Stimulated activated CD8-positive, alpha-beta memory T cell treated with anti-CD3 and anti-CD28 coated beads, Interleukin-12 subunit alpha, Interleukin-12 subunit beta, amount 100 ng/mL, for 24 hours (primary cell): ENCODE data around the gene FCMR.

ENCODE experiments used
- DNase-seq: peaks from one replicate; pipeline ENCODE4 v3.0.0-alpha.2; 2020; ENCODE audit errors: extremely low read depth

The FCMR gene

DNA sequence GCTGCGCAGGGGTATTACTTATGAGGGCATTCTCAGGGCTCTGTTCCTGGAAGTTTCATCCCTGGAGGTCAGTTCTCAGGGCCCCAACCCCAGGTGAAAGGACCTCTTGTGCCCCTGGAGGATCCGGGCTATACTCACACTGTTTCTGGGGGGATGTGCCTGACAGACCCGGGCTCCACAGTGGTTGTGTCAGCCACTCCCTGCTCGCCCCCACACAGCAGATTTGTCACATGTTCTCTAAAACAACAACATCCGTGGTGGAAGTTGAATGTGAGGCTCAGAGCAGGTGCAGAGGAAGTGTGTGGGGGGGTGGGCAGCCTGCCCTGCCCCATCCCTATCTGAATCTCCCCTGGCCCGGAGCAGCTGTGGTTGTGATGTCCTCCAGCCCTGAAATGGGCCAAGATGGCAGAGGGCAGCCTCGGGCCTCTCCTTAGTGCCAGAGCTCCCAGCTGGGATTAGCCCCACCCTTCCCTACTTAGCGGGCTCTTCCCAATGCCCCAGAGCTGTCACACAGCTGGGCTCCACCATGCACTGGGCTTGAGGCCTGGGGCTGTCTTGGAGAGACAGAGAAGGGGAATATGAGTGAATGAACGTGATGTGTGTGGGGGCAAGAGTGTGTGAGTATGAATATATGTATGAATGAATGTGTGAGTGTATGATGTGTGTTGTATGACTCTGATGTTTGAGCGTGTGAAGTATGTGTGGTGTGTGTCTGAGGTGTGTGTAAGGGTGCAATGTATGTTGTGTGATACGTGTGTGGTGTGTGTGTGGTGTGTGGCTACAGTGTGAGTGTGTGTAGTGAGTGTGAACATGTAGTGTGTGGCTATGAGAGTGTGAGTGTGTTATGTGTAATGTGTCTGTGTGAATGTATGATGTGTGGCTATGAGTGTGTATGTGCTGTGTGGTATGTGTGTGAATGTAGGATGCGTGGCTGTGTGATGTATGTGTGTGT is 1.5 kb upstream of the FCMR start:
- peak; percentile 49 for DNase-seq

DNA sequence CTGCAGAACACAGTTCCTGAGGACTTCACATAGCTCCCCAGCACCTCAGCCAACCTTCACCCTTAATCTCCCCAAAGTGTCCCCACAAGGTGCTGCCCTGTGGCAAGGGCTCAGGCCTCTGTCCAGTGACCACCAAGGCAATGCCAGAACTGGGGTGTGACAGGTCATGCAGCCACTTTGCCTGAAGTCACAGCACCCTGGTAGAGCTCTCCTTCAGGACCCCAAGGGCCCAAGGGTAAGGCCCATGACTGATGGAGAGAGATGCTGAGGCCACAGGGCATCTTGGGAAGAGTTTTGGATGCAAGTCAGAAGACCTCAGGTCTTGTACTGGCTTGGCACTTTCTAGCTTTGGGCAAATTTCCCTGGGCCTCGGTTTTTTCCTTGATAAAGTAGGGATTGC is 783 bp upstream of the FCMR start:
- no peak for DNase-seq

DNA sequence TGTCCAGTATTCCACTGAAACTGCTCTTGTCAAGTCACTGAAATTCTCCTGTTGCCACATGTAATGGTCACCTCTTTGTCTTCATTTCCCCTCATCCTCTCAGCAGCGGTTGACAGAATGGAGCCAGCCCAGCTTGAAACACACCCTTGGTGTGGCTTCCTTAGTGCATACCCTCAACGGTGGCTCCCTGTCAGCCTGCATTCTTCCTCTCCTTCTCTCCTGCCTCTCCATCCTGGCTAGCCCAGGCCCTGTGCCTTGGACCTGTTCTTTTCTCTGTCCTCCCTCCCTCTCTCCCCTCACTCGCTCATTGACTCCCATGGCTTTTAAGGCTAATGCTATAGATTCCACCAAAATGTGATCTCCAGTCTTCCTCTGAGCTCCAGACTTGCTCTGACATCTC is 3.7 kb downstream of the FCMR start:
- DNase-seq: no peak

DNA sequence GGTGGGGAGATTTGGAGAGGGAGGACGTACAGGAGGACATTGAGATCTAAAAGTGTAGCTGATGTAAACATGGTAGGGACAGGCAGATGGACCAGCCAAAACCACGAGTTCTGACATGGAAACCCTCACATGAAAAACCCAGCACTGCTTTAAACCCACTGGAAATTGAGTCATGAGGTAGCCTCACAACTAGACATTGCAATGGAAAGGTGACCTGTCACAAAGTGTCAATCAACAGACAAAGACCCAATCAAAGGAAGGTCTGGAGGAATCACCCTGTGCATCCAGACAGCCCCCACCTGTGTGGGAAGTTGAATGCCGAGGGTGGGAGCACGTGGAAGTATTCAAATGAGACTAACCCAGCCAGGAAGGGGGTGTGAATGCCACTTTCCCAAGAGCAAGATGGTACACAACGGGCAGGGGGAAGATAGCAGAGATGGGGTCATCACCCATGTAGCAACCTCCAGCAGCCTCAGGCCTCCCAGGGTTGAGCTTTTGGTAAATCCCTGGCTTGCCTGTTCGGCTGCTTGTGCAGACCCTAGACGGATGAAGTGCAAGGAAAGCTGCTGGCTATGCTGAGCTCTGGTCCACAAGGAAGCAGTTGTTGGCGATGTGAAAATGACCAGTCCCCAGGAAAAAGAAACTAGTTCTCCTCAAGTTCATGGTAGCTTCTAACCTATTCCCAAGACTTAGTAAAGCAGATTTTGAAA is 5.6 kb downstream of the FCMR start:
- DNase-seq: no peak

DNA sequence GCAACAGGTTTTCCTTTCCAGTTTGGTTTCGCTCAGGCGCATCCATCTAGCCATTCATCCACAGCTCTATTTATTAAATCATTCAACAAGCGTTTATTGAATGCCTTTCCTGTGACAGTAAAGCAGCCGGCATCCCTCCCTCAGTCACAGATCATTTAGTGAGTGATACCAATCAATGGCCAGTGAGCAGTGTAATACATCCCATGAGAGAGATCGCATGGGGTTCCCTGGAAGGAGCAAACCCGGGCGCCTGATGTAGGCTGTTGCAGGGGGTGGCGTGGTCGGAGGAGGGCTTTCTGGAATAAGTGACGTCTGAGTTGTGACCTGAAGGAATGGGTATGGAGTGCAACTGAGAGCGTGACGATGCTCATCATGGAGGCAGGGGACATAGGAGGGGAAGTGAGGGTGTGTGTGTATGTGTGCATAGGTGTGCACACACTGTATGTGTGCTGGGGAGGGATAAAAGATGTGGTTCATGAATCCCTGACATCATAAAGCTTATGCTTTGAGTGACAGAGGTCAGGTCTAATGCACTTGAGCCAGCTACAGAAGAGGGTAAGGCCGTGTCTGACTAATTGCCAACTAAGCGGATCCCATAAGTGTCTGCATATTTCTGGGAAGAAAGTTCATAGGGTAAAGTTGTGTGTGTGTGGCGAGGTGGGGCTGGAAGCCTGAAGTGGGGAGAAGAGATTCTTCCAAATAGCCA is 6.6 kb downstream of the FCMR start:
- no peak for DNase-seq

DNA sequence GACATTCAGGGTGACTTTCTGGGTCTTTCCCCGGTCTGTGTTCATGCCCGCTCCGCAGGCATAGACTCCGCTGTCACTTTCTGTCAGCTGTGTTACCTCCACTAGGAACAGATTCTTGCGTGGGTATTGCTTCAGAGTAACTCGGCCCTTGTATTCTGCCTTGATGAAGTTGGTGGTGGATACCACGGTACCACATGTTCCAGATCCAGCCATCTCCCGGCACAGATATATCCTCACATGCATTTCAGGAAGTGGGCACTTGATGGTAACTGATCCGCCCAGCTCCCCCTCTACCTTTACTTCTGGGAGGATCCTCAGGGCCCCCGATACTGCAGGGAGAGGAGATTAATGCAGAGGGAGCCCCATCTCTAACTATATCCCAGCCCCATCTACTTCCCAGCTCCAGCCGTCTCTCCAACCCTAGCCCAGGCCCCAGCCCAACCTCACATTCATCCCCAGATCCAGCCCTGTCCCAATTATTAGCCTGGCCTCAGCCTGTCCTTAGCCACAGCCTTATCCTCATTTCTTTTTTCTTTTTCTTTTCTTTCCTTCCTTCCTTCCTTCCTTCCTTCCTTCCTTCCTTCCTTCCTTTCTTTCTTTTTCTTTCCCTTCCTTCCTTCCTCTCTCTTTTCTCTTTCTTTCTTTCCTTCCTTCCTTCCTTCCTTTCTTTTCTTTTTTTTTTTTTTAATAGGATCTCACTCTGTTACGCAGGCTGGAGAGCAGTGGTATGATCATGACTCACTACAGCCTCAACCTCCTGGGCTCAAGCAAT is 7.8 kb downstream of the FCMR start:
- DNase-seq: no peak

DNA sequence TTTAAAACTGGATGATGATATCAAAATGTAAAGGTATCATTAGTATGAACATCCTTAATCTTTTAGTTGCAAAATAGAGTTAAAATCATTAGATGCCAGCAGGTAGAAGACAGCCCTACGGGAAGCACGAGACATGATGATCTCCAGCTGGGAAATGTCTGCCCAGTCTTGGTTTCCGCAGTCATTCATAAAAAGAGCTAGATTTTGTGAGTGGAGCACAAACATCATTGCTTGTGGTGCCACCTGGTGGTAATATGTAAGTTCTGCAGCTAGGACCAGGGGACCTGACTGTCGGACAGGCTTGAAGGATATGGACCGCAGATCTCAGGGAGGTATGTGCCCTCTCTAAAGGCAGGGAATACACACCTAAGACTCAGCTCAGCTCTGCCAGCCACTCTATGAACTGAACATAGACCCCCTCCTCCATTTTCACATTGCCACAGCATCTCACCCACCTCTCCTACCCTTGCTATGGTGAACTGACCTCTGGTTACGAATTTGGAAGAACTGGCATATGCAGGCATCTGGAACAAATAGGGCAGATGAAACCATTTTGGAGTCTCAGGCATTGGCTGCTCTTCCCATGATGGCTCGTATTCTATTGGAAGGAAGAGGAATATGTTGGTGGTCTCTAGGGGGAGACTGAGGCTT is 9.2 kb downstream of the FCMR start:
- no peak for DNase-seq

DNA sequence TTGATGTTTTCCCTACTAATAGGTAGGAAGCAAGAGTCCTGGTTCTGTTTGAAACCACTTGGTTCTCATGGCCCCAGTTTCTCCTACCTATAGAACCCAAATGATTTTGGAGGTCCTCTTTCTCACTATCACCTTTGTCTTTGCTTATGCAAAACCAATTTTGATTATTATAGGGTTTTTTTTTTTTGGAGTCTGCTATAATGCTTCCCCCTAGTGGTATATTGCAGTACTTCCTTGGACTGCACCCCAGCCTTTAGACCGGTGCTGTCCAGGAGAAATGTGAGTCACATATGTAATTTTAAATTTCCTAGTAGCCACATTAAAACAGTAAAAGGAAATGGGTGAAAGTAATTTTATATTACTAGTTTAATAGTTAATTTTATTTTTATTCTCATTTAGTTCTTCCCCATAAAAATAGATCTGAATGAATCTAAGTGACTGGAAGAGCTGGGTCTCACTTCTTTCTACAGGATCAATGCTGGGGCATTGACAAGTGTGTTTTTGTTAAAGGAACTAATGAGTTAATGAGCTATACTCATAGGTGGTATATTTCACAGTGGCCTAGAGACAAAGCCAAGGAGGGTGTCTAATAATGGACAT is 10.6 kb downstream of the FCMR start:
- no peak for DNase-seq

DNA sequence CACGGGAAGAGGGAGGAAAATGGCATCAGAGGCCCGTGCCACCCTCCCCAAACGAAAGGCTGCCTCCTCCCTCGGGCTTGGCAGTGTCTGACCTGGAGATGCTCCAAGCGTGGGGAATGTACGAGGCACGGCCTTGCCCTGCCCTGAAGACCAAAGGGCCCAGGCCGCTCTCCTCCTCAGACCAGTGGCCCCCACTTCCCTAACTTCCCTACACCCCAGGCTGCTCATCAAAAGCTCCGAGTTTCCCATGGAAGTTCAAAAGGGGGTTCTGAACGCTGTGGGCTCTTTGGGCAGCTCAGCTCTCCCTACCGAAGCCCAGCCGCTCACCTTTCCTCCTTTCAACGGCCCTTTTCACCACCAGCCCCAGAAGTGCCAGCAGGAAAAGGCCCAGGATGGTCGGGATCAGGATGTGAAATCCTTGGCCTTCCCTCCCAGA is 11.8 kb downstream of the FCMR start:
- DNase-seq: no peak

DNA sequence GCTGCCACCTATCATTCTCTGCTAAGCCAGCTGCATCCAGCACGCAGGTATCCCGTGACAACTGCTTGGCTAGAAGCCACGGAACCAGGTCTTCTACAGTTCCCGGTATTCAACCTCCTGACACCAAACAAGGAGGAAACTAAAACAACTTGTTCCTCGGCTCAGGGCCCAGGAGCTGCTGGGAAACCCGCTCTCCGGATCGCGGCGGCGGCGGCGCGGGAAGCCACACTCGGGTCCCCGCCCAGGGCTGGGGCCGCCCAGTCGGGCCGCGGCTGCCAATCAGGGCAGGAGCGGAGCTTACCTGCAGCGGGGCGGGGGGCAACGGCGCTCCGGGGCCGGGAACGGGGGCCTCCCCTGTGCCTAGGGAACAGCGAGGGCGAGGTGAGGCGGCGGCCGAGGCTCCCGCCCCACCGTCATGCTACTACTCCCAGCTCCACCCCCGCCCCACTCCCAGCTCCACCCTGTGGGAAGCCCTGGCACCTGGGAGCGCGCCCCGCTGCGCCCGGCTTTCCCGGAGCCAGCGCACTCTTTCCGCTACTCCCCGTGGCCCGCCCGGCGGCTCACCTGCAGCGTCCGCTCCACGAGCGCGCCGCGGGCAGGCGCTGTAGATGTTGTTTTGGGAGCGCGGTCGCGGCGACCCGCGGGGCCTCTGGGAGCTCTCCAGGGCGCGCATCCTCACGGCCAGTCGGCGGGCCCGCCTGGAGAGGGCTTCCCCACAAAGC is 12.4 kb downstream of the FCMR start:
- DNase-seq: no peak

DNA sequence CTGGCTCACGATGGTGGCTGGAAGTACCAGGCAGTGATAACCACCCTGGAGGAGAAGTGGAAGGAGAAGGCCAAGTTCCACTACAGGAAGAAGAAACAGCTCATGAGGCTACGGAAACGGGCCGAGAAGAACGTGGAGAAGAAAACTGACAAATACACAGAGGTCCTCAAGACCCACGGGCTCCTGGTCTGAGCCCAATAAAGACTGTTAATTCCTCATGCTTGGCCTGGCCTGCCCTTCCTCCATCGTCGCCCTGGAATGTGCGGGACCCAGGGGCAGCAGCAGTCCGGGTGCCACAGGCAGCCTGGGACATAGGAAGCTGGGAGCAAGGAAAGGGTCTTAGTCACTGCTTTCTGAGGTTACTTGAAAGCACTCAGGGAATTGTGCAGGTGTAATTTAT is 13.7 kb downstream of the FCMR start:
- DNase-seq: no peak

DNA sequence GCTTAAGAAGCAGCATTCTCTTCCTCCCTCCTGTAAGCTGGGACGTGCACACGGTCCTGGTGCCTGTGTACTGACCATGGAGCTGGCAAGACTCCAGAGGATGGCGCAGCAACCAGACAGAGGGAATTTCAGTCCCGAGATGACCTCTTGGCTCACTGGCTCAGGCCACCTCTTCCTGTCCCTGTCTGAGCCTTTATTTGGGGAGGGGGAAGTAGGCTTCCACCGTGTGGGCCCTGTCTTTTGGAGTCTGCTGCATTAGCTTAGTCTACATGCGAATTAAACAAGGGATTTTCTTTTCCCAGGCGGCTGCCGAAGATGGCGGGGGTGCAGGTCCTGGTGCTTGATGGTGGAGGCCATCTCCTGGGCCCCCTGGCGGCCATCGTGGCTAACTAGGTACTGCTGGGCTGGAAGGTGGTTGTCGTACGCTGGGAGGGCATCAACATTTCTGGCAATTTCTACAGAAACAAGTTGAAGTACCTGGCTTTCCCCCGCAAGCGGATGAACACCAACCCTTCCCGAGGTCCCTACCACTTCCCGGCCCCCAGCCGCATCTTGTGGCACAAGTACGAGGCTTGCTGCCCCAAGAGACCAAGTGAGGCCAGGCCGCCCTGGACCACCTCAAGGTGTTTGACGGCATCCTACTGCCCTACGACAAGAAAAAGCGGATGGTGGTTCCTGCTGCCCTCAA is 14.3 kb downstream of the FCMR start:
- DNase-seq: no peak

DNA sequence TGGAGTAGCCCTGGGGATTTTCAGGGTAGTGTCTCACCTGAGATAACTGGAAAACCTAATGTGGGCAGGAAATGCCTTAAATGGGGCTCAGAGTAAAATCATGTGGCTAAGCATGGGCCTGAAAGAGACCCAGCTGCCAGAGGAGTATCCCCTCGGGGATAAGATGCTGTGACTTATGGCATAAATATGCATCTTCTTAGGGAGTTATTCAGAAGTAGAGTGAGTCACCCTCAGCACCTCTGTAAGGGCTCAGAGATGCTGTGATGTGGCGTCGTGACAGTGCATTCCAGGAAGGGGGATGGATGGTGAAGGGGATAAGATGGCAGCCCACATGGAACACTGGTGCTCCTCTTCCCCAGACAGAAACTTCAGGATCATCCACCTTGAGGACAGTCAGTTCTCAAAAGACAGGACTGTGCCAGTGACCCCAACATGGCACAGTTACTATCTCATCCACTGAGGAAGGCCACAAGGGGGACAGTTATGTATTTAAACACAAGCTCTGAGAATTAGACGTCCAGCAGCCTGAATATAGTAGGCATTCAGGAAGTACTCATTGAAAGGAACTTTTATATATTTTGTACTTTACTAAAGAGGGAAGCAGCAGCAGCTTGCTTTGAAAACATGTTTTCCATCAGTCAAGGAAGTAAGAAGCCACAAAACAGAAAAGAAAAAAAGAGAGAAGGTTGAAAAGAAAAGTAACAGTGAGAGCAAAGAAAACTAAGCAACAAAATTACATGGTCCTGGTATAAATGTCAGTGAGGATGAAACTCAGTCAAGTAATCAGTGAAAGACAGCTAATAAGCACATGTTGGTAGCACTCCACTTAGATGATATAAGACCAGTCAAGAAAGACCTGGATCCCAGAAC is 16.2 kb downstream of the FCMR start:
- DNase-seq: no peak

DNA sequence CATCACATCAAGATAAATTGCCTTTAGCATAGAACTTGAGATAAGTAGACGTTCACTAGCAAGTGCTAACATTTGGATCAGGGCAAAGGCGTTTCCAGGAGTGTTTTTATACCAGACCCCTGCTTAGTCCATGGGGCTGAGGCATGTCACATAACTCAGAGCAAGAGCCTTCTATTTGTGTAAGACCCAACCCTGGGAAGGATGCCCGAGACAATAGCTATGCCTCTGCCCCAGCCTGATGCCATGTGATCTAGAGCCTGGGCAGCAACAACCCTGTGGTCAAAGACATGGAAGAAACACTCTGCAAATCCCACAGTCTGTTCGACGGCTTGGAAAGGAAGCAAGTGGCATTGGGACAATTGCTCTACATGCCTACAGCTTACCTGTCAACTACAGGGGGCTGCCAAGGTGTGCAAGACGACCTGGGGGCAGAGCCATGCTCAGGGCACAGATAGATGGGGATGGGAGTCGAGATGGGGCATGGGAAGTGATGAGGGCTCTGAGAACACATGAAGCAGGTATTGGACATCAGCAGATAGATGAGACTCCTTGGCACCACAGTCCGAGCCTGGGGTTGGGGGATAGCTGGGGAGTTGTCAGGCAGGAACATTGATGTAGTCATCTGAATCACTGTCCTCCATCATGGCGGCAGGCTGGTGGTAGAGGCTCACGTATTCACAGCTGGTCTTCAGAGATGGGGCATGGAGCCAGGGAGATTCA is 17.2 kb downstream of the FCMR start:
- no peak for DNase-seq

DNA sequence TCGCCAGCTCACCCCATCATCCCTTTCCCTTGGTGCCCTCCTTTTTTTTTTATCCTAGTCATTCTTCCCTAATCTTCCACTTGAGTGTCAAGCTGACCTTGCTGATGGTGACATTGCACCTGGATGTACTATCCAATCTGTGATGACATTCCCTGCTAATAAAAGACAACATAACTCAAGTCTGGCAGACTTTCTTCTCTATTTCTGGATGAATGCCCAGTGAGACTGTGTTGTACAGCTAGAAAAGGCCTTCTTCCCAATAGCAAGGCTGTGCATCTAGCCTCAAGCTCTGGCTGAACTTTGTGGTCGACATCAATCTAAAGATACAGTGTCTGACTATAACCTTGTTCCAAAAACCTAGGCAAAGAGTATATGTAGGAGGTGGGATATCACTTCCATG is 18.1 kb downstream of the FCMR start:
- DNase-seq: no peak

DNA sequence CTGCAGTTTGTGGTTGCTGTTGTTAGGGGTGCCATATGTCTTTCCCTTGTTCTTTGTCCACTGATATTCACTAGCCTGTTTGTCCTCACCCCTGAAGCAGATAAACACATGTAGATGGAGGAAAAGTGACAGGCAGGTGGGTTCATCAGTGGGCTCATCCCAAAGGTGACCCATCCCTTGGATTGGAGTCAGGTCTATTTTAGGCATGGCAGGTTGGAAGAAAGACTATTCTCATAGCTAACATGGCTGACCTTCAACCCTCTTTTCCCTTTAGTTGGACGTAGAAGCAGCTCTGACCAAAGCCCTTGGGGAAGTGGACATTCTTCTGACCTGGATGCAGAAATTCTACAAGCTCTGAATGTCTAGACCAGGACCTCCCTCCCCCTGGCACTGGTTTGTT is 19.0 kb downstream of the FCMR start:
- no peak for DNase-seq

DNA sequence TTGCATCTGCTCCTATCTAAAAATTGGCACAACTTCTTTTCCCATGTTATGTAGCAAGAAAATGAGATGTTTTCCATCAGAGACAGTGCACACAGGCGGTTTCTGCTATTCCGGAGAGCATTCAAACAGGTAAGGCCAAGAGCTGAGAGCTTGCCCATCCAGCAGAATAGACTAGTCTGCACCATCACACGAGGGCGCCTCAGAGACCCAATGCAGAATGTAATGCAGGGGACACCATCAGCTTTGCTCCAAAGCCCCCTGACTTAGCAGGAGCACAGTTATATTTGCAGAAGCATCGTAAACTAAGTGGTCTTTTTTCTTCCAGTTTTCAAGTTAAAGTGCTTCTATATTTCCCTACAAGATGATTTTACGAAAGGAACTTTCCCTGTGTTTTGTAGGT is 19.8 kb downstream of the FCMR start:
- DNase-seq: no peak

DNA sequence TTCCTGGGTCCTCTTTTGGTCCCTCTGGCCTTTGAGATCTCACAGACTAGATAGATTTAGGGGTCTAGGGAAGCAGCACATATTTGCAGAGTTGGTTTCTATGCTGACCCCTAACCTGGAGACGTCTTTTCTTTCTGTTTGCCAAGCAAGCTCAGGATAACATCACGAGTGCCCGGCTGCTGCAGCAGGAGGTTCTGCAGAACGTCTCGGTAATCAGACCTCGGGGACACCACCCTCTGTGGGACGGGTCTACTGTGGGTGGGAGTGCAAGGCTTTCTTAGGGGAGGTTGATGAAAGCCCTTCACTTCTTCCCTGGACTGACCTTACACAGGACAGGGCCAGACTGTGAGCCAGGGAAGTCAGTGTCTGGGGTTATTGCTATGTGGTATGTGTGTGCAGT is 21.6 kb downstream of the FCMR start:
- no peak for DNase-seq
